CD4-positive, alpha-beta memory T cell (primary cell): Measurements from ENCODE around the gene TEX22. TPM values are rescaled to one million over a fixed set of nuclear protein-coding genes. Genes with fewer than 3 reads are reported as not detected.

ENCODE experiments used
- CTCF ChIA-PET: fragments of 350-600 bp; sonication (Branson Sonifier 250); formaldehyde crosslinking; loops from one replicate; lab custom pipeline; 2021; ENCODE audit warnings: inconsistent platforms; ENCODE audit not compliant: partially characterized antibody; lab: Charles Lee
- POLR2A ChIA-PET: fragments of 350-600 bp; sonication (Branson Sonifier 250); formaldehyde crosslinking; loops from one replicate; lab custom pipeline; 2021; ENCODE audit not compliant: partially characterized antibody; lab: Charles Lee
- DNase-seq, 5 donors: peaks; one replicate each; pipeline versions ENCODE4 v3.0.0 to v3.0.0-alpha.2; 2020 to 2022; ENCODE audit warnings: mixed read lengths in 1 of 5
- H3K27ac ChIP-seq: one replicate; pipeline ENCODE4 v1.7.0; 2013; ENCODE audit warnings: low read depth, low read length
- H3K27me3 ChIP-seq: 2 replicates; pipeline ENCODE4 v1.7.0; 2013; ENCODE audit warnings: mild to moderate bottlenecking, low read length, moderate library complexity; ENCODE audit not compliant: insufficient read depth
- H3K36me3 ChIP-seq: 2 replicates; pipeline ENCODE4 v1.7.0; 2013; ENCODE audit warnings: mild to moderate bottlenecking, low read length, moderate library complexity; ENCODE audit not compliant: insufficient read depth
- H3K4me1 ChIP-seq: 2 replicates; pipeline ENCODE4 v1.7.0; 2013; ENCODE audit warnings: mild to moderate bottlenecking, low read length, moderate library complexity; ENCODE audit not compliant: insufficient read depth
- H3K4me3 ChIP-seq, 2 donors: one replicate each; pipeline ENCODE4 v1.7.0; 2013; ENCODE audit warnings: low read length in 2 of 2, mild to moderate bottlenecking in 1 of 2
- H3K9me3 ChIP-seq, 2 donors: one replicate each; pipeline ENCODE4 v1.7.0; 2013; ENCODE audit warnings: low read length in 2 of 2, control low read depth in 1 of 2; ENCODE audit not compliant: control insufficient read depth in 1 of 2
- H3K27ac Mint-ChIP-seq, 7 donors: one replicate each; pipeline ENCODE4 v1.8.0; 2020 to 2021; ENCODE audit warnings: mixed read lengths in 7 of 7, mild to moderate bottlenecking in 6 of 7, inconsistent platforms in 3 of 7, moderate library complexity in 3 of 7
- H3K27me3 Mint-ChIP-seq, 2 donors: one replicate each; pipeline ENCODE4 v1.8.0; 2020 to 2021; ENCODE audit warnings: mixed read lengths in 2 of 2
- H3K36me3 Mint-ChIP-seq, 2 donors: one replicate each; pipeline ENCODE4 v1.8.0; 2020 to 2021; ENCODE audit warnings: mixed read lengths in 2 of 2, inconsistent platforms in 1 of 2, mild to moderate bottlenecking in 1 of 2
- H3K4me1 Mint-ChIP-seq, 4 donors: one replicate each; pipeline ENCODE4 v1.8.0; 2020 to 2021; ENCODE audit warnings: mixed read lengths in 4 of 4, mild to moderate bottlenecking in 1 of 4
- H3K4me3 Mint-ChIP-seq, 8 donors: one replicate each; pipeline ENCODE4 v1.8.0; 2020 to 2021; ENCODE audit warnings: mixed read lengths in 8 of 8, mild to moderate bottlenecking in 7 of 8, moderate library complexity in 6 of 8, inconsistent platforms in 3 of 8
- H3K9me3 Mint-ChIP-seq, 8 donors: one replicate each; pipeline ENCODE4 v1.8.0; 2020 to 2021; ENCODE audit warnings: mixed read lengths in 8 of 8, mild to moderate bottlenecking in 5 of 8, inconsistent platforms in 3 of 8, moderate library complexity in 1 of 8
- intact Hi-C: fragments of 100-400 bp; cut with micrococcal nuclease; formaldehyde crosslinking; loops from one replicate; pipeline ENCODE4 v1.15.1; 2023
- polyA plus RNA-seq, 2 donors: library from polyadenylated mRNA; unstranded; fragments of 300-500 nt; fragmentation: Illumina TruSeq; gene quantifications; one replicate each; pipeline ENCODE4 v1.2.3, GENCODE V29; 2021
- total RNA-seq, 2 experiments: library from RNA; stranded (reverse); gene quantifications; one replicate each; pipeline ENCODE4 v1.2.3, GENCODE V29; 2021

Gene TEX22
- total and polyA plus RNA-seq, 4 experiments from 2014 or later: 4.7 to 7.5 TPM; not detected in 2

- Mint-ChIP-seq H3K9me3 (no peaks in the 10 kb centered on the region), H3K27ac (no peak overlapping the region), H3K27me3 (no peaks in the 10 kb centered on the region), H3K4me3 (no peak overlapping the region), H3K4me1 (peaks cover 14 to 15% (median 14%) of the 10 kb centered on the region in 4 donors), H3K36me3 (peaks cover 5 to 19% of the 10 kb centered on the region in 2 donors)
- Histone ChIP-seq H3K27me3 (no peaks in the 10 kb centered on the region), H3K4me1 (no peaks in the 10 kb centered on the region), H3K4me3 (no peak overlapping the region), H3K36me3 (no peaks in the 10 kb centered on the region), H3K9me3 (no peaks in the 10 kb centered on the region), H3K27ac (no peak overlapping the region)
- ChIA-PET CTCF (no interaction called here), POLR2A (no interaction called here)
- no peak for DNase-seq
- intact Hi-C loops: no loop called here
Measured at GRCh38 chr14:105433161-105433605, 34.8 kb downstream of the TEX22 start.

DNA sequence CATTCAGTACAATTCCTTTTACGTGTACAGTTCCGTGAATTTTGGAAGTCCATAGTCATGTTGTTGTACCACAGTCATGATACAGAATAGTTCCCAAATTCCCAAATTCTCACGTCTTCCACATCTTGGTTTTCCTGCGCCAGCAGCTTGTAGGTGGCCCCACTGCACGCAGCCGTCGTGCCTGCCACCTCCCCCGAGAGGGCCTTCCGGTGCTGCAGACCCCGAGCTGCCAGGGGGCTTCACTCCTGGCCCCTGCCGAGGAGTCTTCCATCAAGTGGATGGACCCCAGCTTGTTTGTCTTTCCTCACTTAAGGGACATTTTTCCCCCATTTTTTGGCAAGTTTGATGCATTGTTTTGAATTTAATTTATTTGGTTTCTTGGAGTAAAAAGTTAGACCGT, 38.1 kb downstream of the TEX22 start:
- Histone ChIP-seq H3K36me3 (no peaks in the 10 kb centered on the region), H3K4me3 (no peak overlapping the region), H3K27me3 (no peaks in the 10 kb centered on the region), H3K27ac (no peak overlapping the region), H3K4me1 (no peaks in the 10 kb centered on the region), H3K9me3 (no peaks in the 10 kb centered on the region)
- peaks cover 0 to 4% of the 10 kb centered on the region in 2 donors for H3K36me3 Mint-ChIP-seq
- no peaks in the 10 kb centered on the region for H3K9me3 Mint-ChIP-seq
- H3K4me3 Mint-ChIP-seq: no peak overlapping the region
- H3K4me1 Mint-ChIP-seq: peaks cover 12 to 15% (median 13%) of the 10 kb centered on the region in 4 donors
- no peak for DNase-seq
- intact Hi-C loops: no loop called here
- no peaks in the 10 kb centered on the region for H3K27me3 Mint-ChIP-seq
- ChIA-PET CTCF (no interaction called here), POLR2A (interaction anchor here (1.3 kb wide), 1 partner anchor 53 kb away, joined by 6 read pairs; no protein-coding TSS in a partner anchor)
- no peak overlapping the region for H3K27ac Mint-ChIP-seq

GRCh38 chr14:105436891-105437722, 38.8 kb downstream of the TEX22 start:
- H3K9me3 ChIP-seq: no peaks in the 10 kb centered on the region
- intact Hi-C loops: no loop called here
- no peak overlapping the region for H3K27ac ChIP-seq
- no peak overlapping the region for H3K4me3 Mint-ChIP-seq
- H3K36me3 ChIP-seq: no peaks in the 10 kb centered on the region
- H3K9me3 Mint-ChIP-seq: no peaks in the 10 kb centered on the region
- H3K36me3 Mint-ChIP-seq: peaks cover 5 to 6% of the 10 kb centered on the region in 2 donors
- H3K4me1 Mint-ChIP-seq: peaks cover 14 to 19% (median 16%) of the 10 kb centered on the region in 4 donors
- no peaks in the 10 kb centered on the region for H3K27me3 Mint-ChIP-seq
- H3K27me3 ChIP-seq: no peaks in the 10 kb centered on the region
- no peaks in the 10 kb centered on the region for H3K4me1 ChIP-seq
- no peak overlapping the region for H3K4me3 ChIP-seq
- ChIA-PET CTCF (no interaction called here), POLR2A (no interaction called here)
- no peak overlapping the region for H3K27ac Mint-ChIP-seq
- no peak for DNase-seq

- Mint-ChIP-seq H3K4me1 (peaks cover 14 to 19% (median 16%) of the 10 kb centered on the region in 4 donors), H3K9me3 (no peaks in the 10 kb centered on the region), H3K4me3 (no peak overlapping the region), H3K36me3 (peaks cover 8 to 9% of the 10 kb centered on the region in 2 donors), H3K27me3 (no peaks in the 10 kb centered on the region), H3K27ac (no peak overlapping the region)
- intact Hi-C loops: no loop called here
- peaks cover 5% of the 10 kb centered on the region for H3K36me3 ChIP-seq
- no peaks in the 10 kb centered on the region for H3K4me1 ChIP-seq
- no peak overlapping the region for H3K4me3 ChIP-seq
- ChIA-PET POLR2A (interaction anchor here (1.0 kb wide), 1 partner anchor 9 kb away, joined by 3 read pairs; no protein-coding TSS in a partner anchor), CTCF (interaction anchor here (1.0 kb wide), 1 partner anchor 68 kb away, joined by 3 read pairs; no protein-coding TSS in a partner anchor)
- H3K27me3 ChIP-seq: no peaks in the 10 kb centered on the region
- H3K9me3 ChIP-seq: no peaks in the 10 kb centered on the region
- DNase-seq: no peak
- no peak overlapping the region for H3K27ac ChIP-seq
Measured at GRCh38 chr14:105437723-105438500, 39.6 kb downstream of the TEX22 start.

- no peak overlapping the region for H3K4me3 Mint-ChIP-seq
- Histone ChIP-seq H3K36me3 (peaks cover 5% of the 10 kb centered on the region), H3K9me3 (no peaks in the 10 kb centered on the region), H3K4me1 (no peaks in the 10 kb centered on the region), H3K27me3 (no peaks in the 10 kb centered on the region), H3K4me3 (no peak overlapping the region), H3K27ac (no peak overlapping the region)
- no peak overlapping the region for H3K27ac Mint-ChIP-seq
- POLR2A ChIA-PET: interaction anchor here (1.0 kb wide), 1 partner anchor 10 kb away, joined by 3 read pairs; no protein-coding TSS in a partner anchor
- intact Hi-C loops: no loop called here
- peaks cover 8 to 9% of the 10 kb centered on the region in 2 donors for H3K36me3 Mint-ChIP-seq
- CTCF ChIA-PET: interaction anchor here (1.0 kb wide), 1 partner anchor 69 kb away, joined by 3 read pairs; no protein-coding TSS in a partner anchor
- no peaks in the 10 kb centered on the region for H3K27me3 Mint-ChIP-seq
- H3K9me3 Mint-ChIP-seq: no peaks in the 10 kb centered on the region
- no peak for DNase-seq
- peaks cover 12 to 19% (median 16%) of the 10 kb centered on the region in 4 donors for H3K4me1 Mint-ChIP-seq
Measured at GRCh38 chr14:105439179-105439578, 40.8 kb downstream of the TEX22 start.

- ChIA-PET CTCF (no interaction called here), POLR2A (no interaction called here)
- no peaks in the 10 kb centered on the region for H3K4me1 ChIP-seq
- H3K4me3 ChIP-seq: no peak overlapping the region
- no peak for DNase-seq
- no peak overlapping the region for H3K27ac Mint-ChIP-seq
- no peaks in the 10 kb centered on the region for H3K9me3 ChIP-seq
- no peak overlapping the region for H3K27ac ChIP-seq
- H3K4me3 Mint-ChIP-seq: no peak overlapping the region
- peaks cover 9 to 19% (median 14%) of the 10 kb centered on the region in 4 donors for H3K4me1 Mint-ChIP-seq
- H3K27me3 ChIP-seq: no peaks in the 10 kb centered on the region
- no peaks in the 10 kb centered on the region for H3K9me3 Mint-ChIP-seq
- H3K36me3 ChIP-seq: peaks cover 5% of the 10 kb centered on the region
- no peaks in the 10 kb centered on the region for H3K27me3 Mint-ChIP-seq
- H3K36me3 Mint-ChIP-seq: peaks cover 8 to 9% of the 10 kb centered on the region in 2 donors
- intact Hi-C loops: loop anchor here (10.0 kb wide), 1 partner anchor 65 kb away; no protein-coding TSS in a partner anchor
Measured at GRCh38 chr14:105439710-105440553, 41.6 kb downstream of the TEX22 start.
